Subcutaneous abdominal adipose tissue (tissue), 5 donors: ENCODE results near the gene CELA1.

Source experiments
- H3K27ac ChIP-seq: one replicate; pipeline ENCODE4 v1.7.0; 2013; ENCODE audit warnings: low read depth, mild to moderate bottlenecking, inconsistent platforms, low read length, moderate library complexity
- H3K27me3 ChIP-seq, 5 donors: one replicate each; pipeline ENCODE4 v1.7.0; 2013; ENCODE audit warnings: low read length in 5 of 5, inconsistent platforms in 1 of 5; ENCODE audit not compliant: control insufficient read depth in 5 of 5, insufficient read depth in 4 of 5
- H3K36me3 ChIP-seq, 5 donors: one replicate each; pipeline ENCODE4 v1.7.0; 2013; ENCODE audit warnings: low read length in 5 of 5; ENCODE audit not compliant: control insufficient read depth in 5 of 5, insufficient read depth in 5 of 5
- H3K4me1 ChIP-seq, 5 donors: one replicate each; pipeline ENCODE4 v1.7.0; 2013; ENCODE audit warnings: low read length in 5 of 5, mild to moderate bottlenecking in 3 of 5, moderate library complexity in 1 of 5; ENCODE audit not compliant: control insufficient read depth in 5 of 5, insufficient read depth in 5 of 5
- H3K4me3 ChIP-seq, 5 donors: one replicate each; pipeline ENCODE4 v1.7.0; 2013; ENCODE audit warnings: low read length in 5 of 5, low read depth in 1 of 5
- H3K9ac ChIP-seq, 5 donors: one replicate each; pipeline ENCODE4 v1.7.0; 2013; ENCODE audit warnings: low read length in 5 of 5, mild to moderate bottlenecking in 4 of 5, moderate library complexity in 3 of 5
- H3K9me3 ChIP-seq, 5 donors: one replicate each; pipeline ENCODE4 v1.7.0; 2013; ENCODE audit warnings: low read length in 5 of 5; ENCODE audit not compliant: control insufficient read depth in 5 of 5
- donor health status: healthy.
- donor health status: healthy.
- donor health status: healthy.
- donor health status: healthy.
- donor health status: healthy.

CELA1 gene

DNA sequence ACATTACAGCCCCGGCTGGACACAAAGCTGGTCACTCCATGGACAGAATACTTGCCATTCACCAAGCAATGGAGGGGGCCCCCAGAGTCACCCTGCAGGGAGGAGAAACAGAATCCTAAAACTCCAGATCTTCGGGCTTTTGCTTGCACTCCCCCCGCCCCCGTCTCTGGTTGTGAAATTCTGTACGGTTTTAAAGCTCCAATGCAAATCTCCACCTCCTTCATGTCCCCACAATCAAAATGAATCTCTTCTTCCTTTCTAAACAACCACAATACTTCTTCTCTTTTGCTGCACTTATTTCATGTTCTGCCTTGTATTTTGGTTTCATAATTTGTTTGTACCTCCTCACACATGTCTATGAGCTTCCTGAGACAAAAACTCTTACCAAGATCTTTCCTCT, 16.7 kb downstream of the CELA1 start:
- no peak overlapping the region for H3K9ac ChIP-seq
- H3K9me3 ChIP-seq, result no peaks in the 10 kb centered on the region
- H3K36me3 ChIP-seq, result no peaks in the 10 kb centered on the region
- no peaks in the 10 kb centered on the region for H3K27me3 ChIP-seq
- H3K27ac ChIP-seq, result no peak overlapping the region
- no peak overlapping the region for H3K4me3 ChIP-seq
- peaks cover 0 to 37% (median 17%) of the 10 kb centered on the region in 5 donors for H3K4me1 ChIP-seq

DNA sequence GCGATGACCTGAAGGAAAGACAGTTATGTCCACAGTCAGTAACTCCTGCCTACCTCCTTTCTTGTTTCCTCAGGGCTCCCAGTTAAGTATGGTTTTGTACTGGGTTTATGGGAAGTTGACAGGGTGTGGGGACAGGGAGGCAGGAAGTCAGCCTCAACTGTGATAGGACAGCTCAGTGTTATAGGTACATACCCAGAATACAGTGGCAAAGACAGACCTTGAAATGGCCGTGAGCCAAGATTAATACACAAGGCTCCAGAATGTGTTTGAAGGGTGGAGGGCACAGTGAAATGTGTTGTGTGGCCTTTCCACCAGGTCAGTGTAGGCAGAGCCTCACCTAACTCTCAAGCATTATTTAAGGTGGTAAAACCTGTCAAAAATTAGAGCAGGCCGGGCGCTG, 17.9 kb downstream of the CELA1 start:
- no peak overlapping the region for H3K4me3 ChIP-seq
- no peak overlapping the region for H3K9ac ChIP-seq
- H3K4me1 ChIP-seq, result peaks cover 0 to 42% (median 19%) of the 10 kb centered on the region in 5 donors
- no peaks in the 10 kb centered on the region for H3K9me3 ChIP-seq
- no peak overlapping the region for H3K27ac ChIP-seq
- no peaks in the 10 kb centered on the region for H3K27me3 ChIP-seq
- H3K36me3 ChIP-seq, result no peaks in the 10 kb centered on the region

- H3K9ac ChIP-seq, result peak overlapping the region in 1 of 5 donors; percentile 26
Measured at GRCh38 chr12:51326698-51327439, 19.6 kb downstream of the CELA1 start.

DNA sequence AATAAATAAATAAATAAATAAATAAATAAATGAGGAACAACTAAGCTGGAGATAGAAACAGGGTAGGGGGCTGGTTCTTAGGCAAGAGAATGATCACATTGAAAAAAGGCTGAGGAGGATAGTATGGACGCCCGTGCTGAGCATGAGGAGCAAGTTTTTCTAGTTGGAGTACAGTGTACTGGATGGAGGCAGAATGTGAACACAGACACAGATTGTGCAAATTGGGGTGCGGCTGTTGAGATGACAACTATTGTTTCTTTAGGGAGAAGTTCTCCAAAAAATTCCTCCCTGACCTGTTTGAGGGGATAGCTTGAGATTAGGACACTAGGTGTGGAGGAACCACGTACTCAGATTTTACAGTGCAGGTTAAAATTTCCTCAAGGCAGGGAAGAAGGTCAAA, 21.5 kb downstream of the CELA1 start:
- Histone ChIP-seq H3K27ac (no peak overlapping the region), H3K36me3 (no peaks in the 10 kb centered on the region), H3K9me3 (no peaks in the 10 kb centered on the region), H3K4me3 (no peak overlapping the region), H3K9ac (no peak overlapping the region), H3K27me3 (no peaks in the 10 kb centered on the region), H3K4me1 (peaks cover 0 to 47% (median 21%) of the 10 kb centered on the region in 5 donors)

More at GRCh38 chr12:51326698-51327439, 19.6 kb downstream of the CELA1 start:
- Histone ChIP-seq H3K27me3 (no peaks in the 10 kb centered on the region), H3K4me1 (peaks cover 0 to 42% (median 19%) of the 10 kb centered on the region in 5 donors), H3K27ac (no peak overlapping the region), H3K36me3 (no peaks in the 10 kb centered on the region), H3K9me3 (no peaks in the 10 kb centered on the region), H3K4me3 (no peak overlapping the region)

- Histone ChIP-seq H3K27me3 (no peaks in the 10 kb centered on the region), H3K9ac (peak within 1 kb of the TSS in 3 of 5 donors; percentile 6 to 65 (median 51)), H3K27ac (no peak within 1 kb of the TSS), H3K4me1 (peaks cover 0 to 43% (median 18%) of the 10 kb centered on the region in 5 donors), H3K9me3 (no peaks in the 10 kb centered on the region), H3K4me3 (peak within 1 kb of the TSS; percentile 30 to 54 (median 41)), H3K36me3 (no peaks in the 10 kb centered on the region)
Measured at GRCh38 chr12:51323966-51324895, 22.2 kb downstream of the CELA1 start, which contains the start of gene BIN2. BIN2 (minus strand) TSS chr12:51324174; CDS start chr12:51324102, 72 bp downstream.

DNA sequence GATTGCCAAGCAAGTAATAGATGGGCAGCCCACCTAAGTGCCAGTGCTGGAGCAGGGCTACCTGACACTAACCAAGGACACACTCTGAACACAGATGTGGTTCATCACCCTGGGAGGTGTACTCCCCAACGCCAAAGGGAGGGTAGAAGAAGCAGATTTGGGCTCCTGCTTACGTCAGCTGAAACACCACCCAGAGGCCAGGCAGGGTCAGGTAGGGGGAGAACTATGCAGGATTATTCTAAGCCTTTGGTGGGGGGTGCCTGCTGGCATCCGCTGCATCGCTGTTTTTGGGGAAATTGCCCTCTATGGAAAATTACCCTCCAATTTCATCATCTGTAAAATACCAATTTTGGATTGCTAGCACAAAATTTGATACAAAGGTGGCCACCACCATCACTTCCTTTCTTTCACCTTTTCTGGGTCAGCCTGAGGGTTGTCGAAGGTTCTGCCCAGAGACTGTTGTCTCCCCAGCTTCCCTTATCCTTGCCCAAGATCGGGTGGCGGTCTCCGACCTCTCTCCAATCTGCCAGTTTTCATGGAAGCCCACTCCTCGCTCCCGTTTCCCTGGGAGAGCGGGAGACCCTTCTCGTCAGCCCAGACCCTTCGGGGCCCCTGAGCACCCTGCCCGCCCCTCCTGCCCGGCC, 23.0 kb downstream of the CELA1 start:
- Histone ChIP-seq H3K4me1 (peaks cover 0 to 36% (median 18%) of the 10 kb centered on the region in 5 donors), H3K27ac (no peak overlapping the region), H3K27me3 (no peaks in the 10 kb centered on the region), H3K4me3 (peak overlapping the region; percentile 30 to 54 (median 41)), H3K36me3 (no peaks in the 10 kb centered on the region), H3K9me3 (no peaks in the 10 kb centered on the region), H3K9ac (peak overlapping the region in 3 of 5 donors; percentile 6 to 65 (median 51))

- Histone ChIP-seq H3K9me3 (no peaks in the 10 kb centered on the region), H3K4me3 (peak overlapping the region in 2 of 5 donors; percentile 47 to 54), H3K27ac (no peak overlapping the region), H3K27me3 (no peaks in the 10 kb centered on the region), H3K36me3 (no peaks in the 10 kb centered on the region), H3K4me1 (peaks cover 0 to 34% (median 16%) of the 10 kb centered on the region in 5 donors), H3K9ac (no peak overlapping the region)
Measured at GRCh38 chr12:51322452-51322851, 24.0 kb downstream of the CELA1 start.

GRCh38 chr12:51321882-51322281, 24.6 kb downstream of the CELA1 start:
- H3K27ac ChIP-seq, result no peak overlapping the region
- H3K9ac ChIP-seq, result no peak overlapping the region
- H3K36me3 ChIP-seq, result no peaks in the 10 kb centered on the region
- no peaks in the 10 kb centered on the region for H3K9me3 ChIP-seq
- H3K4me3 ChIP-seq, result no peak overlapping the region
- H3K4me1 ChIP-seq, result peaks cover 0 to 28% (median 12%) of the 10 kb centered on the region in 5 donors
- no peaks in the 10 kb centered on the region for H3K27me3 ChIP-seq

- no peak overlapping the region for H3K4me3 ChIP-seq
- no peak overlapping the region for H3K9ac ChIP-seq
- H3K27me3 ChIP-seq, result no peaks in the 10 kb centered on the region
- H3K9me3 ChIP-seq, result no peaks in the 10 kb centered on the region
- no peak overlapping the region for H3K27ac ChIP-seq
- H3K36me3 ChIP-seq, result no peaks in the 10 kb centered on the region
- peaks cover 0 to 18% (median 4%) of the 10 kb centered on the region in 5 donors for H3K4me1 ChIP-seq
Measured at GRCh38 chr12:51320695-51321320, 25.7 kb downstream of the CELA1 start.
